ENCODE data around the gene CHST15.

Gene CHST15, protein sequence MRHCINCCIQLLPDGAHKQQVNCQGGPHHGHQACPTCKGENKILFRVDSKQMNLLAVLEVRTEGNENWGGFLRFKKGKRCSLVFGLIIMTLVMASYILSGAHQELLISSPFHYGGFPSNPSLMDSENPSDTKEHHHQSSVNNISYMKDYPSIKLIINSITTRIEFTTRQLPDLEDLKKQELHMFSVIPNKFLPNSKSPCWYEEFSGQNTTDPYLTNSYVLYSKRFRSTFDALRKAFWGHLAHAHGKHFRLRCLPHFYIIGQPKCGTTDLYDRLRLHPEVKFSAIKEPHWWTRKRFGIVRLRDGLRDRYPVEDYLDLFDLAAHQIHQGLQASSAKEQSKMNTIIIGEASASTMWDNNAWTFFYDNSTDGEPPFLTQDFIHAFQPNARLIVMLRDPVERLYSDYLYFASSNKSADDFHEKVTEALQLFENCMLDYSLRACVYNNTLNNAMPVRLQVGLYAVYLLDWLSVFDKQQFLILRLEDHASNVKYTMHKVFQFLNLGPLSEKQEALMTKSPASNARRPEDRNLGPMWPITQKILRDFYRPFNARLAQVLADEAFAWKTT

DNA sequence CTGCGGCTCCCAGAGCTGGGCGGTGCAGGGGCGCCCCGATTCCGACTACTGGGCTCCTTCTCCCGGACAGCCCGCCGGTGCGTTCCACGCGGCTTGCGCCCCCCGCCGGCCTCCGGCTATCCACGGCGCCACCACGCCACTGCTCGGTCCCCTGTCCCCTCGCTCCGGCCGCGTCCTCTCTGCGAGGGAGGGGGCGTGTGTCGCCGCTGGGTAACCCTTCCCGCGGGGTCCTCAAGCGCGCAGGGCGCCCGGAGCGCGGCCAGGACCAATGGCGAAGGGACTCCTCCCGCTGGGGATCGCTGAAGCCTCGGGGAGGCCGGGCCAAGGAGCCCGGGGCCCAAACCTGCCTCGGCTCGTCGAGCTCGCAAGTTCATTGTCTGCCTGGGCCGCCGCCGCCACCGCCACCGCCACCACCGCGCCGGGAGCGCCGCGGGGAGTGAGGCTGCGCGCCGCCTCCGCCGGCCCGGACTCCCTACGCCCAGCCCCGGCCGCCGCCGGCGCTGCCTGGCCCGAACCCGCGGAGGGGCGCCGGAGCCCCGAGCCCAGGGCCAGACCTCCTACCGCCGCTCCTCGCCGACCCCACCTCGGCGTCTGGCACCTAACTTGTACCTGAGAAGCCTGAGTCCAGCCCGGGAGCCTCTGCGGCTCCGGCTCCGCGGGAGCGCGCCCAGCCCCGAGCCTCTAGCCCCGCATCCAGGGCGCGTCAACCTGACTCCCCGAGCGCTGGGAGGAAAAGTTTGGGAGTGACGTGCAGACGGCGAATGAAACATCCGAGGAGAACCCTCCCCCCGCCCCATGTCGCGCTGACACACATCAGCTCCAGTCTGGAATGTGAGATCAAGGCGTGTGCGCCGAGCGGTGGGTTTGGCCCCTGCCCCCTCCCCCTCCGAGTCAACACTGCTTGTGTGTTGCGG, at the start of gene CHST15:
Gene CHST15 (minus strand): TSS at position 739 of the 914 bp plus-strand sequence. CDS start 47,386 bp downstream, outside the sequence.
- DNase-seq: peak in 1 of 2 experiments; percentile 3

DNA sequence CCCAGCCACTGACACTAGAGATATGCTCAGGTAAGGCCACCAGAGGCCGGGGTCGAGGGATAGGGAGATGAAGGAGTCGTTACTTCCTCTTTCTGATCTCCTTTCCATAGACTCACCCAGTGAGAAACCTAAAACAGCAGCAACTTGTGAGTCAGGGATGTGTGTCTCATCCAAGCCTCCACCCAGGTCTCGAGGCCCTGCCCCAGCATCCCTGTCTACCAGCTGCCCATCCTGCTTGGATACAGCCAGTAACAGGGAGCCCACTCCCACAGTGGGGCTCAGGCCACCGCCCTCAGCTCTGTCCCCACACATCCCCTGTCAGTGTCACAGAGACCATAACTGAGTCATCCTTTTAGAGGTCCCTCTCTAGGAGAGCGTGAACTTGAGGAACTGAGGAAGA, 49.6 kb upstream of the CHST15 start:
- no peak for DNase-seq

DNA sequence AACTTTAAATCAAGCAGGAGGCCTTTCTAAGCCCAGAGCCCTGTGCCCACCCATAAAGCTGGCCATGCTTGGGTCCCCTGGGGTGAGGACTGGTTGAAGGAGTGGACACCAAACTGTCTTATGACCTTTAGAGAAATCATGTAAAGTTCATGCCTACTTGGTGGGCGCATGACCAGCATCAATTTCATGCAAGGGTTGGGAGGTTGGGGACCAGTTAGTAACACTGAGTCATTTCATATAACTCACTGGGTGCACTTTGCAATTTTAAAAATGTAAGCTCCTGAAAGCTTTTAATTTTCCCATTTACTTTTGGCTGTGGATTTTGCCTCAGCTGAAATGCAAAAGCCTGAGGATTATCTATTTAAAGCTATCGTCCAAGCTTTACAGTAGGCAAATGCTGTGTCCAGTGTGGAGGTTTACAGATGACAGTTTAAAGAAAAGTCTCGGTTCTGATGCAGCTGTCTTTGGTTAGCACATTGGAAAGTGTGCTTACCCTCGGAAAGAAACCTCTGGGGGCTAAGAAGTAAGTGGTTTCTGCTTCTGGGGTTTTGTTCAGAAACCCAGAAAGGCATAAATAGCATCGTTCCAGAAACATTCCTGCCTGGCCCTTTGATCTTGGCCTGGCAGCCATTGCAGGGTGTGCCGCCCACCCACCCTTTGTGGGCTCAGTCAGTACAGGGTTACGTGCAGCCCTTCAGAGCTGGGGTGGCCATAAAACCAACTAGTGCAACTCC, 48.8 kb upstream of the CHST15 start:
- no peak for DNase-seq

DNA sequence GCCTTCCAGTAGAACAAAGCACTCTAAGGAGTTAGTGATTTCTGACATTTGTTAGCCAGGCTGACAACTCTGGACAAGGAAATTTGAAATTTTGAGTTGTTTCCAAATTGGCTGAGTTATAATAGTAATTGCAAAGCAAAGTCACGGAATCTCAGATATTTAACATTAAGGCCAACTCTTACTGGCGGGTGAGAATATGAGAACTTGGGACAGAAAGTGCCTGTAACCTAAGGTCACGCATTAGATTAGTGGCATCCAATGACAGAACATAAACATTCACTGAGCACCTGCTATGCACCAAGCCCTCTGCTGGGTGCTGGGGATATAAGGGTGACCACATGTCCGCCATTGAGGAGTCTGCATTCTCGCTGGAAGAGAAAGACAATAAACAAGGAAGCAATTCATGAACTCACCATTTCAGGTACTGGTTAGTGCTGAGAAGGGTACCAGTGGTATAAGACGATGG, 45.5 kb upstream of the CHST15 start:
- DNase-seq: no peak

DNA sequence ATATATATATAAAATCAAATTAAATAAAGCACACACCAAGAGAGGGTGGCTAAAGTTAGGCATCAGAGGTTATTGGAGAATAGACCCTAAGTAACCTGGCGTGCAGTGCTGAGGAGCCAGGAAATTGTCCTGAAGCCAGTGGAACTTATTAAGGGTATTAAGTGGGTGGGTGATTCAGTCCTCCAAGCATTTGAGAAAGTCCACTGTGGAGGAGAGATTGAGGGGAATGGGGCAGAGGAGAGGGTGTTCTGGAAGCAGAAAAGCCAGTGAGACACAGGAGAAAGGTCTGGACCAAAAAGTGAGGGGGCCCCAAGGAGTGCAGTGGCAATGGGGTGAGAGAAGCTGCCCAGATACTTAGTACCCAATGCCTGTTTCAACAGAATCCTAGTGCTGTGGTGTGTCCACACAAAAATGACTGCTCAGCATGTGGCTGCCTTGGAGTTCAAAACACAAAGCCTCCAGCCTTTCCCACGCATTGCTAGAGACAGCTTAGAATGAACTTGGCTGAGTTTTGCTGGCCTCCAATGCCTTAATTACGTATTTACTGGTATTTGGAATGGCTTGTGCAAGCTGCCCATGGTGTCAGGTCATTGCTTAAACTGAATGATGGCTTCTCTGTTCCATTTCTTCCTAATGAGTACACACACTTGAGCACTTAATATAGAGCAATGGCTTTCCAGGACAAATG, 44.9 kb upstream of the CHST15 start:
- no peak for DNase-seq

DNA sequence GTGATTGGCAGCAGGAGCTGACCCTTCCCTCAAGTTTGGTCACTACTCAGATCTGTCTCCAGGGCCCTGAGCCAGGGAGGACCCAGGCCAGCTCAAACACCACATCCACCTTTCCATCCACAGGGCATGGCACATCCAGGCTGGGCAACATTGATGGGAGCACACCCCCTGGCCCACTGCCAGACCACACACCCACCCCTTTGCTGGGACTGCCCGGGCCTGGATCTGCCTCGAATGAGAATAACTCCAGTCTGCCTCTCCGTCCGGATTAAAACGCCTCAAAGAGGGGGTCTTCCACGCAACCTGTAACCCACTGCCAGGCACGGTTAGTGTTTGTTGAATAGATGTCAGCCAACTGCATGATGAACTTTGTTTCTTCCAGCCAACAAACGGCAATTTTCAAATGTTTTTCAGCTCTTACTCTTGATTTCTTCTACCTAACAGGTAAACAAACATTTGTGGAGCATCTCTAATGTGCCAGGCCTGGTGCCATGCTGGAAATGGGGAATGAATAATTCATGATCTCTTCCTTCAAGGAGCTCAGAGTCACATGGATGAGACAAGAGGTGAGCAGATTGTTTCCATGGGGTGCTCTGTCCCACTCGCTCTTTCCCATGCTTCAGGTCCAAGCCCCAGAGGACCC, 41.0 kb upstream of the CHST15 start:
- DNase-seq: no peak

DNA sequence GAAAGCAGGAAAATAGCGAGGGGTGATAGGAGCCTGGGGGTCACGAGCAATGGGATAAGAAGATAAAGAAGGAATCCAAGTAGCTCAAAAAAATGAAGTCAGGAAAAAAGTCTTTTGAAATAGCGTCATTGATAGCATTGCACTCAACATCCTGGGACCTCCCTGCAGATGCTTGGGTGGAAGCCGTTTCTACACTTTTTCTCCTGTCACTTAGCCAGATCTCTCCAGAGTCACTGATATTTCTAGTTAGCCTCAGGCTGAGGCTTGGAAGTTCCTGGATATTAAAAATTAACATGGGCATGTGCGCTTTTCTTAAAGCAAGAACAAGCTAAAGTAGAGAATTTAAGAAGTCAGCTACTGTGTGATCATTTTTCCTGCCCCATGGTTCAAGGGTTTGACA, 39.5 kb upstream of the CHST15 start:
- no peak for DNase-seq

DNA sequence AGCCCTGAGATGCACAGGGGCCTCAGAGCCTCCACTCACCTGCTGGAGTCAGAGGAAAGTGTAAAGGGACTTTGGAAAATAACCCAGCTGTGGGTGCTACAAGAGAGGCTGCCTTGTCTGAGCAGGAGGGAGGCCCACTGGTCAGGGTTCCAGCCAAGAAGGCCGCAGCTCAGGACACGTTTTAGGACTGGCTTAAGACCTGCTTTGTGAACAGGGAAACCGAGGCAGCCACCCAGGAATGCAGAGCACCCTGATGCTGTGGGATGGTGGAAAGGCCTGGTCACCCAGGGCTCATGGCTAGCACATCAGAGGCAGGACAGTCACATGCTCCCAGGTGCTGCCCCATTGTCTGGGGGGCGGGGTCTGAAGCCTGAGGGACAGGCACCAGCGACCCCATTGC, 38.9 kb upstream of the CHST15 start:
- no peak for DNase-seq

DNA sequence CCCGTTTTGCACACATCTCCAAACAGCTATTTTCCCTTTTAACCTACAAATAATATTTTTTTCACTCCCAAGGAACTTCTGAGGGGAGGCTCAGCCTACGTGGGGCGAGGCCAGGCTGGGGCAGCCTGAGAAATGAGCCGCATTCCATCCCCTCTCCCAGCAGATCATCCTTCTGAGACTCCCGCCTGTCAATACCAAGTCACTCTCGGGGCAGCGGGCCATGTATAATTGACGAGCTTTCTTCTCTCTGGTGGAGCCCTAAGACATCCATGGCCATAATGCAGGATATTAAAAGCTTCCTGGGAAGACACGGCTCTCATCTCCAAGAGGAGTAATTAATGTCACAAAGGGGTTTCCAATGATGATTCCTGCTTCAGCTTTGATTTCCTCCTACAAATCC, 37.8 kb upstream of the CHST15 start:
- no peak for DNase-seq

DNA sequence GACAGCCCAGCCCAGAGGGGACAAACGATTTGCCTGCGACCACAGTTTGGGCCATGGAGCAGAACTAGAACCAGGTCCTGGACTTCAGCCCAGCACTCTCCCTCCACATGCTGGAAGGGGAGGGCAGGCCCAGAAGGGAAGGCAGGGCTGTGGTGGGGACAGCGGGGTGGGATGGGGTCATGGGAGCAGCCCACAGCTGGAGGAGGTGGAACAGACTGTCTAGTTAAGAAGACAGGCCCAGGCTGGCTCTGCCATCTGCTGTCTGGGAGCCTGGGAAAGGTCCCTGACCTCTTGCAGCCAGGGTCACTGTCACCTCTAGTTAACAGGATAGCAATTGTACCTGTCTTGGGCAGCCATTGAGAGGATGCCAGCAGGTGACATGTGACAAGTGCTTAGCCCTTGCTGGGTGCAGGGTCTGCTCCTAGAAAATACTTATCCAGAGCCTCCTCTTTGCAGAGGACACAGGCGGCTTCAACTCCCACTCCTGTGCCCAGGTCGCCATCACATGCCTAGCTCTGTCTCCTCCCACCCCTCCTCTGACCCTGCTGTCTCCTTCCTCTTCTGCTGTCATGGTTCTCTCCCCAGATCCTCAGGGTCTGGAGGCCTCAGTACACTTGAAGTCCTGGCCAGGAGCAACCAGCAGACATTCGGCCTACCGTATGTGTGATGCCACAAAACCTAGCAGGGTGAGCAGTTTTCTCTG, 37.0 kb upstream of the CHST15 start:
- no peak for DNase-seq

DNA sequence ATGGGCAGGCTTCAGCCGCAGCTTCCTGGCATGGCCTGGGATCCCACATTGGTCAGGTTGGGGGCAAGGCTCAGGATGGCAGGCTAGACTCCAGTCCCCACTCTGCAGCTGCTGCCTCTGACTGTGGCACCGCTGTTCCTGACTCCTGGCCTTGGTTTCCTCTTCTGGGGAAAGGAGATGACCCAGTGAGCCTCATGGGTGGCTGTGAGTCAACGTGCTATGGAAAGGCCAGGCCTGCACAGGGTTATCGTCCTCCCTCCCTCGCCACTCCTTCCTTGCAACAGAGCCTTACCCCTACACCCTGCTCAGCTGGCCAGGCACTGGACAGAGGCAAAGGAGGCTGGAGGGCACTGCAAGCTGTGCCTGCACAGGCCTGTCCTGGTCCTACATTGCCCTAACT, 36.1 kb upstream of the CHST15 start:
- no peak for DNase-seq

DNA sequence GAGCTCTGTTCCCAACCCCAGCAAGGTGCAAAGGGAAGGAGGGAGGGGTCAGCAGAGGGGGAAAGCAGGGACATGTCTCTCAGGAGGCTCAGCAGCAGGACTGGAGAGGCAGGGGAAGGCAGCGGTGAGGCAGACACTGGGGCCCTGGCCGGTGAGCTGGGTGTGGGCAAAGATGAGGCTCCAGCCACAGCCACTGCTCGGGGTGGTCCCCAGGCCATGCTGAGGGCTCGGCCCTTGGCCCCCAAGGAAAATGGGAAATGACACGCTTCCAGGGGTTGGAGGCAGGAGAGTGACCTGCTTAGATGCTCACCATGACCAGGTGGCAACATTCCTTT, 35.4 kb upstream of the CHST15 start:
- no peak for DNase-seq

DNA sequence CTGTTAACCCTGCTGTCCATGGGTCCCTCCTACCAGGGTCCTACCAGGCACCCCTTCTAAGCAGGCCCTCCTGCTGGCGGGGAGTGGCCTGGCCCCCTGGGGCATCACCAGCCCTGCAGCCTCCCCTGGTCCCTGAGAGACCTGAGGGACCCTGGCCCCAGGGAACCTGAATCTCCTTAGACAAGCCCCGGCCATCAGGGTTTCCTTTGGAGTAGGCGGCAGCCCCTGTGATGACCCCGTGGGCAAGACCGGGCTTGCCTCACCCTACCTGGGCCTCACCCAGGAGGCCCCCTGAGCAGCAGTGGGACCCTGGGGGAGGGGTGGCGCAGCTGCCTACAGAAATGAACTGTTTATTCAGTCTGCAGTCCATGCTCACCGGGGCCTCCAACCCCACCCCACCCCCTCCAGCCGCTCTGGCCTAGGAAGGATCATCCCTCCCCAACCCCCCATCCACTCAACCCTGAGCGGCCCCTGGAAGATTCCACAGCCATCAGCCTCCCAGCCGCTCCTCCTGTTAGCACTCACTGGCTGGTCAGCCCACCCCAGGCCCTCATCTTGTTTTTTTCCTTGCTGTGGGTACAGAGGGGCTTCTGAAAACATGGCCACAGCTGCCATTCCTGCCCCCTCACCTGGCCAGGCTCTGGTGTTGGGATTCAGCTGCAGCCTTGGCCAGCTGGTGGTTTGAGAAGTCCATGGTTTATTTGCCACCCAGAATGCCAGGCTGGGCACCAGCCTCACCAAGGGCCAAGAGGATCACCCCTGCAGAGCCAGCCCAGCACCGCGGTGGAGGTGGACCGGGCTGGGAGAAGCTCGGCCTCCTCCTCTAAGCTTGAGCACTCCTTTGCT, 34.8 kb upstream of the CHST15 start:
- DNase-seq: no peak

DNA sequence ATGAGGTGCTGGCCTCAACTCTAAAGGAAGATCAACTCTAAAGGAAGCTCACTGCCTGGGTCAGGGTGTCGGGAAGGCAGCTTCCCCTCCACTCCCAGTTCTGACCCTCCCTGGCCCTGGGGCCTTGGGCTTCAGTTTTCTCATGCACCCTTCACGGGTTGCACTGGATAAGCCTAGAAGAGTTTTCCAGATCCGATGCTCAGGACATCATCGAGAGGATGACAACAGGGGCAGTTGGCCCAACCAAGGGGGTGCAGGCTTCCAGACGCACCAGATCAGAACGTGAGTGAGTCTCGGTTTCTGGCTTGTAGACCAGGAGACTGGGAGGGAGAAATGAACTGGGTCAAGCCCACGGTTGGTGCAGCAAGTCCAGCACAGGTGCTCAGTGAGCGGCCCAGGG, 34.2 kb upstream of the CHST15 start:
- DNase-seq: no peak

DNA sequence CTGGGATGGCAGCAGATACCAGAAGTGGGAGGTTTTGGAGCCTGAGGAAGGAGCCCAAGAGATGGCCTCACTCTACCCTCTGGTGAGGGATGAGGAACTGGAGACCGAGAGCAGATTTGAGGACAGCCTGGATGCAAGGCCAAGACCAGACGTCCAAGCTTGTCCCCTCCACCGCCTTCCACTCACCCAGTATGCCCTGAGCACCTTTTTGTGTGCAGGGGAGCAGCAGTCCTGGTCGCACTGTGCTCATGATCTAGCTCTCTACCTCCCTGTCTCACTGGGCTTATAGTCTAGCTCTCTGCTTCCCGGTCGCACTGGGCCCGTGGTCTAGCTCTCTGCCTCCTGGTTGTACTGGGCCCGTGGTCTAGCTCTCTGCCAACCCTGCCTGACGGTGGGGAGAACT, 33.6 kb upstream of the CHST15 start:
- no peak for DNase-seq

DNA sequence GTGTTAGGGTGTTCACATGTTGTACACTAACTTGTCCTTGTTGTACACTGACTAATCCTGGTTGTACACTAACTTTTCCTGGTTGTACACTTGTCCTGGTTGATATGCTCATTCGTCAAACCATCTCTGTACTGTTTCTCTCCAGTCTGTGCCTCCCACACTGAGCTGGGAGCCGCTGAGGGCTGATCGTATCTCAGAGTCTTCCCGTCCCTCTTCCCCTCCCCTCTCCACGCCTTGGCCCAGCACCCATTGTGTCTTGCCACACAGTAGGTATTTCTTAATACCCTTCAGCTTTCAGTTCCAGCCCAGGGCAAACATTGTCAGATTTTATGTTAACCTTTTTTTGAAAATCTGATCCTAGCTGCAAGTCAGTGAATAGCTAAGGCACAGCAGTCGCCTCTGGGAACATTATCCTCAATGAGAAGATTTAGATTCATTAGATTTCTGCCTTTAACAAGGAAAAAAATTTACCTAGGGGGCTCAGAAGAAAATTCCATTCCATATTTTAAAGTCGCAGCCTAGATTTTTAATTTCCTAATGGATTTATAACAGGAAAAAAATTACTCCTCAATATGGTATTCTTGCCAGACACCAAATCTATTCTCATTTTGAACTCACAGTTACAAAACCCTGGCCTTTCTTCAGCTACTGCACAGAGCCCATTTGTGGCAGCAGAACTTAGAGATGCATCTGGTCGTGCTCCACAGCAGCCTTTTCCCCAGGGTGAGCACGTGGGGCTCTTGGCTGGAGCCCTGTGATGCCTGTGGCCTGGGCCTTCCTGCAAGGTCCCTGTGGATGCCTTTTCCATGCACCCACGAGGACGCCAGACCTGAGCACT, 33.0 kb upstream of the CHST15 start:
- no peak for DNase-seq

DNA sequence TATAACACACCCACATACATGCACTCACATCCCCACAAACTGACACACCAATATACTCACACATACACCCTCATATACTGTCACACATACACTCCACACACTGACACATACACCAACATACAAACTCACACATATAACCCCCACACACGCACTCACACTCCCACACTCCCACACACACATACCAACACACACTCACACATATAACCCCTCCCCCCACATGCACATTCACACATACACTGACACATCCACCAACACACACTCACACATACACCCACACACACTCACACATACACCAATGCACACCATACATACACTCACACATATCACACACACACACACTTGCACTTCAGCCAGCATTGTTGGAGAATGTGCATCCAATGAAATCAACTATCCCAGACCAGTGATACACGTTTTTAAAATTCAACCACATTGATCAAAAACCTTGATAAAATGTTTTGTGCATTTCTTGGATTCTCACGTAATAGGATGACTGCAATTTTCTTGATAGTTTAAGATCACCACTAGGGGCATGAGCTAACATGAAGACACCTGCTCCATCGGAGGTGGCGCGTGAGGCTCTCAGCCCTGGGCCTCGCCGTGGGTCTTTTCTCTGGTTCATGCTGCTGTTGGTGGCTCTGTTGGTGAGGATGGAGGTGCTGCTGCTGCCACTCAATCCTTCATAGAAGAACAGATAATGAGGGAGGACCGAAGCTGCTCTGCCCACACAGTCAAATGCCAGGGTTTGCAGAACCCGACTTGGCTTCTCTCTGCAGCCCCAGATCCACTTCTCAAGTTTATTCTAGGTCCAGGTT, 32.1 kb upstream of the CHST15 start:
- no peak for DNase-seq

DNA sequence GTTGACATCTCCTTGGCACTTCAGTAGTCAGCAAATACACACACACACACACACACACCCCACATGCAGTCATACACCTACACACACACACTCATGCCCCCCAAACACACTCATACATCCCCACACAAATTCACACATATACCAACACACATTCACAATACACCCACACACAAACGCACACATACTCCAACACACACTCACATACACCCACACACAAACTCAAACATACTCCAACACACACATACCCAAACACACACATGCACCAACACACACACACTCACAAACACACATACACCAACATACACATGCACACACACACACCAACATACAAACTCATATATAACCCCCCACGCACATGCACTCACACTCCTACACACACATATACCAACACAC, 31.4 kb upstream of the CHST15 start:
- no peak for DNase-seq
